AG08396 (cell line): ENCODE results near the gene ARID3C.

ENCODE experiments used
- DNase-seq: peaks from one replicate; pipeline ENCODE4 v3.0.0; 2012; ENCODE audit warnings: low spot score, mixed read lengths

ARID3C gene

DNA sequence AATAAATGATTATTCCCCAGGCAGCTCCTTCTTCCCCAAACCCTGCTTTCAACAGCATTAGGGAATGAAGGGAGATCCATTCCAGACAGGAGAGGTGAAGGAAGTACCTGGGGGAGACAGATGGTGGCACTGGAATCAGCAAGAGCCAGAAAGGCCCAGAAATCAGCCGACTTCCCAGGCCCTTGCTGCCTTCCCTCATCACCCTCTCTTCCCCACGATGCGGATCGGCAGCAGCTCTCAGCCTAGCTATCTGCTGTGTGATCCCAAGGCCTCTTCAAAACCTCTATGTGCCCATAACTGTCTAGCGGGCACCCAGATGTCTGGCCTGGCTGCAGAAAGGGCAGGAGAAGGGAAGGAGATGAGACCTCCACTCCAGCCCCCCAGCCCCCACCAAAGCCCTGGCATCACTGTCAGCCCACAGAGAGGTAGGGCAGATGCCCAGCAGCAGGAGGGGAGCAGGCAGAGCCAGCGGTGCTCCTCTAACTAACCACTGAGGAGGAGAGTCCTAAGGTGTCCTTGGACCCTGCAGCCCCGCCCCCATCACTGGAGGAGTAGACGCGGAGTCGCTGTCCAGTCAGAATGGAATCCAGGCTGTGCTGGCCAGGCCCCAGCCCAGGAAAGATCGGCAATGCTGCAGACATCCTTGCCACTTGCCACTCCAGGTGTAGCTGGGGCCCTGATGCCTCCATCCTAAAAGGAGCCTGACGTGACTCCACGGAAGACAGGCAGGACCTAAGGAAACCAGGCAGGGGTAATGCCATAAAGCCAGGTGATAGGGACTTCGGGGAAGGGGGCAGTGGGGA is 52.1 kb downstream of the ARID3C start:
- DNase-seq: no peak

DNA sequence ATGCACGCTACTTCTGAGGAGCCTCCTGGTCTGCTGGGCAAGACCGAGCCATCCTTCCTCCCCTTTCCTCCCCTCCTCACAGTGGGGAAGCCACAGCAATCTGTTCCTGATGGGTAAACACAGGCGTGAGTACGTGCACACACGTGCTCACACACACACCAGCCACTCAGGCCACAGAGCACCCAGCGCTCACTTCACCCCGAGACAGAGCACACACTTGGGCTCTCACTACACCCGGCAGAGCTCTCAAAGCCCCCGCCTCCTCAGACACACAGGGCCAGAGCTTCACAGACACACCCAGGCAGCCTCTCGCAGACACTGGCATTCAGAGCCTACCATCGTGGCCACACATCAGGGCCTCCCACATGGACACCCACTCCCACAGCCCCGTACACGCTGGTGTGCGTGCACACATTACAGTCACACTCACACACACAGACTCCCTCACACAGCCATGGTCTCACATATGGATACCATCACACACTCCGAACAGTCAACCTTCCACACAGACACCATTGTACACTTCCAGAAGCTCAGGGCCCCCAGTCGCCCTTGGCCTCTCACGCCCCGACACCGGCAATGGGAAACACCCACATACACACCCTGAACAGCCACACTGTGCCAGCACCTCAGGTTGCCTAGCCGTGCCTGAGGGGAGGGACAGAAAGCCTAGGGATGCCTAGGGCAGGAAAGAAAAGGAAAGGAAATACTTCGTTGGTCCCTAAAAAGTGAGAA is 52.8 kb downstream of the ARID3C start:
- no peak for DNase-seq

DNA sequence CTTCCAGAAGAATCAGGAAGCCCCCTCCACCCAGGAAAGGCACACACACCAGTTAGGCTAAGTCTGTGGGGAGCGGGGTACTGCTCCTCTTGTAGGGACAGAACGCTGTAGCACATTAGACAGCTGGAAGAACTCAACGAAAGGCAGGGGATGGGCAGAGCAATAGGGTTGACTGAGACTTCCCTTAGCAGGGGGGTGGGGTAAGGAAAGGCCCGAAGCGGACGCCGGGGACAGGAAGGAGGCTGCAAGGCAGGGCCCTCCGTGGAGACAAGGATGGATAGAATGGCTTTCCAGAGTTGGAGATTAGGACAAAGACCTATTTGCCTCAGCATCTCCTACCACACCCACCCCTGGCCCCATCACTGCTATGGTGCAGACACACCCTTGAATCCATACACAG is 53.6 kb downstream of the ARID3C start:
- no peak for DNase-seq

DNA sequence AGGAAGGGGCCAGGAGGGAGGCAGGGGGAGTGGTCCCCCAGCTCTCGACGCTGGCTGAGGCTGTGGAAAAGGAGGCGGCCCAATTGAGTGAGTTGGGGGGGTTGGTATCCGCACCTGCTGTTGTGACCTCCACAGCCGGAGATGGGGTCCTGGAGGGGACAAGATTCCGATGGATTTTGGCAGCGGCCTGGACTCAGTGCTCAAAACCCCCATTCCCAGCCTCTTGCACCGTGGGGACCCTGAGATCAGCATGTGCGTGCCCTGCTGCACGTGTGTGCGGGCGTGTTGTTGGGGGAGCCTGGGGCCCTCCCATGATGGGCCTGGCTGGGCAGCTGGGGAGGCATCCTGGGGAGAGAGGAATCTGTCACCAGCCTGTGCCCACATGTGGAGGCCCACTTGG is 54.3 kb downstream of the ARID3C start:
- DNase-seq: no peak

DNA sequence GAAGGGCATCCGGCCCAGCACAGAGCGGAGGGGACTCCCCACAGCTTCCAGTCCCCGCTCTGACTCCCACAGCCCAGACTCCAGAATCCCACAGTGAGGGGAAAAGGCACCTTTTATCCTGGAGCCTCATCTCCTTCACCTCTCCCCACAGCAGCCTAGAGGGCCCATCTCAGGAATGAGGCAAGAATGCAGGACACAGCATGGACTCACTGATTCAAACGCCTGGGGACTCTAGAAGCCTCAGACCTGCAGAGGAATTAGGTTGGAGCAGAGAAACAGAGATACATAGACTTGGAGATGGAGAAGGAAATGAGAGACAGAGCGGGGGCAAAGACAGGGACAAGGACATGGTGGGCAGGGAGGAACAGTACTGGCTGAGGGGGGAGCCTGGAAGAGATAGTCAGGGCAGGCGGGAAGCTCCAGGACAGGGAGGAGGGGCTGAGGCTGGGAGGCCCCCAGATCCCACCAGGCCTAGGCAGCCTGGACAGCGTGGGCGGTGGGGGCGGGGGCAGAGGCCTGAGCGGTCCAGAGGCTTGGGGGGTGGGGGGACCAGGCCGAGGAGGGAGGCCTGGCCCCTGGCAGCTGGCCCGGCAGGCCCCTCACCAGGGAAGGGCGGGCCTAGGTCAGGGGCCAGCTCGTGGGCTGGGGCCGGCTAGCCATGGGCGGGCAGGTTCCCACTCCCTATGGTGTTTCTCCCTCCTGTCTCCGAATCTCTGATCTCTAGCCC is 55.1 kb downstream of the ARID3C start:
- DNase-seq: no peak

DNA sequence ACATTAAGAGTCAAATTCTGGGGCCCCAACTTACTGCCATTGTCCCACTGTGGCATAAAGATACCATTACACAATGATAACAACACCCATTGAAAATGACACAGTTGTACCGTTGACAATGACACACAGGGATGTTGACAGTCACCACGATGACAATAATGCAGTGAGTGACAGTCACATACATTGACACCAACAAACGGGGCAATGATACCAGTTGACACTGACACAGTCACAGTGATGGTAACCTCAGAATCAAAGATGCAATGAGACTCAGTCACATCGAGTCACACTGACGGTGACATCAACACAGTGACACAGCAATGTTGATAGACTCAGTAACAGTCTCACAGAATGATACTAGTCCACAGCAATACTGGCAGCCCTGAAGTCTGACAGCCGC is 56.2 kb downstream of the ARID3C start:
- DNase-seq: no peak

DNA sequence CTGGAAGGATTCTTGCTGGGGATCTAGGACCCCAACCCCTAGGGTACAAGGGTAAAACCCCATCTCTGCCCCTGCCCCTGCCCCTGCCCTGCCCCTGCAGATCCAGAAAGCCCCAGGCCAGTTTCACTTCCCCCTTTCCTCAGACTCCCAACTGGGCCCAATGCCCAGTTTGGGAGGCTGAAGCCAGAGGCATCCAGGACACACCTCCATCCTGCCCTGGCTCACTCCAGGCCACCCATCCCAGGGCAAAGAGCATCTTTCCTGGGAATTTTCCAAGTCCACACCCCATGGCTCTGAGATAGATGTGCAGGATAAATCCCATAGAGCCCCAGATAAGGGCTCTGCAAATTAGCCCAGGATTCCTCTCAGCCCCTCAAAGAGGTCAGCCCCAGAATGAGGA is 56.8 kb downstream of the ARID3C start:
- no peak for DNase-seq

DNA sequence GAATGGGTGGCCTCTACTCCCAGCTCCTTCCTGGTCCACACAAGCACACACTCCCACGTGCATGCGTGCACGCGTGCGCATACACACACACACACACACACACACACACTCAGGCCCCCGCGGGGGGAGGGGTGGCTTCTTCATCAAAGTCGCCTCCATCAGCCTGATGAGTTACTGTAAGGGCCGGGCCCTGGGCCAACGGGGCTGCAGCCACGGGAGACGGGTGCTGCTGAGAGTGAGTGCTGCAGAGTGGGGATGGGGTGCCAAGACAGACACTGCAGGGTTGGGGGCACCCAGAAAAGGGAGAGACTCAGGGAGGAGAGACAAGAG is 57.4 kb downstream of the ARID3C start:
- no peak for DNase-seq
